ENCODE results near the gene CLIC4. TPM values are rescaled to one million over a fixed set of nuclear protein-coding genes. Genes with fewer than 3 reads are reported as not detected.

The CLIC4 gene
- total and polyA plus RNA-seq, 8 donors = 12.0 to 86.7 (median 24.8) TPM

- Histone ChIP-seq H3K4me1 (peaks cover 0 to 8% (median 0%) of the 10 kb centered on the region in 3 donors), H3K36me3 (no peaks in the 10 kb centered on the region), H3K9me3 (no peaks in the 10 kb centered on the region), H3K4me3 (no peak overlapping the region), H3K27me3 (no peaks in the 10 kb centered on the region), H3K27ac (no peak overlapping the region)
- no peak for FAIRE-seq
- WGBS, 2 donors = 97 to 98% methylated on average over 2 of the region's 2 CpGs
- intact Hi-C loops (cut with DNase I) = loop anchor here in 1 of 3 donors (10.0 kb wide), 1 partner anchor 68 kb away; no protein-coding TSS in a partner anchor
- no peak for TF ChIP-seq CTCF (IDR thresholded peaks at IDR 0.05)
- no peak for ATAC-seq
- no peak for DNase-seq
Measured at GRCh38 chr1:24756395-24756794, 11.1 kb downstream of the CLIC4 start.

GRCh38 chr1:24759492-24759891 lies 14.2 kb downstream of the CLIC4 start:
- no peak overlapping the region for H3K4me3 ChIP-seq
- TF ChIP-seq CTCF (IDR thresholded peaks at IDR 0.05) = no peak
- DNase-seq = no peak
- no peaks in the 10 kb centered on the region for H3K27me3 ChIP-seq
- peaks cover 0 to 4% (median 0%) of the 10 kb centered on the region in 3 donors for H3K4me1 ChIP-seq
- ATAC-seq = no peak
- H3K9me3 ChIP-seq = no peaks in the 10 kb centered on the region
- FAIRE-seq = no peak
- intact Hi-C loops (cut with DNase I) = loop anchor here in 1 of 3 donors (10.0 kb wide), 1 partner anchor 65 kb away; no protein-coding TSS in a partner anchor
- H3K27ac ChIP-seq = no peak overlapping the region
- WGBS, 2 donors = 91 to 94% methylated on average over 5 of the region's 5 CpGs
- H3K36me3 ChIP-seq = no peaks in the 10 kb centered on the region

- TF ChIP-seq CTCF (IDR thresholded peaks at IDR 0.05) = no peak
- ATAC-seq (no peak), FAIRE-seq (no peak), DNase-seq (no peak)
- Histone ChIP-seq H3K4me3 (no peak overlapping the region), H3K4me1 (peaks cover 0 to 7% (median 6%) of the 10 kb centered on the region in 3 donors), H3K36me3 (no peaks in the 10 kb centered on the region), H3K9me3 (no peaks in the 10 kb centered on the region), H3K27ac (no peak overlapping the region), H3K27me3 (no peaks in the 10 kb centered on the region)
- WGBS, 2 donors = 94 to 100% methylated on average over 1 of the region's 1 CpG
- intact Hi-C loops (cut with DNase I) = no loop called here
Measured at GRCh38 chr1:24761582-24761981, 16.3 kb downstream of the CLIC4 start.

GRCh38 chr1:24762133-24762676 lies 17.0 kb downstream of the CLIC4 start:
- no peaks in the 10 kb centered on the region for H3K36me3 ChIP-seq
- WGBS, 2 donors = 89 to 90% methylated on average over 3 of the region's 3 CpGs
- H3K4me1 ChIP-seq = peaks cover 0 to 8% (median 8%) of the 10 kb centered on the region in 3 donors
- no peak for DNase-seq
- TF ChIP-seq CTCF (IDR thresholded peaks at IDR 0.05) = no peak
- intact Hi-C loops (cut with DNase I) = no loop called here
- FAIRE-seq = no peak
- H3K27me3 ChIP-seq = no peaks in the 10 kb centered on the region
- H3K4me3 ChIP-seq = no peak overlapping the region
- no peaks in the 10 kb centered on the region for H3K9me3 ChIP-seq
- peak overlapping the region in 1 of 4 donors; percentile 27 for H3K27ac ChIP-seq
- peak in 3 of 4 donors; percentile 12 to 47 (median 45) for ATAC-seq

- 87 to 96% methylated on average over 3 of the region's 3 CpGs for WGBS, 2 donors
- ATAC-seq (no peak), DNase-seq (no peak), FAIRE-seq (no peak)
- intact Hi-C loops (cut with DNase I) = no loop called here
- no peak for TF ChIP-seq CTCF (IDR thresholded peaks at IDR 0.05)
- Histone ChIP-seq H3K9me3 (no peaks in the 10 kb centered on the region), H3K27ac (no peak overlapping the region), H3K36me3 (no peaks in the 10 kb centered on the region), H3K4me3 (no peak overlapping the region), H3K27me3 (no peaks in the 10 kb centered on the region), H3K4me1 (peaks cover 0 to 12% (median 12%) of the 10 kb centered on the region in 3 donors)
Measured at GRCh38 chr1:24763671-24764070, 18.4 kb downstream of the CLIC4 start.

Data from pancreas (tissue), 10 donors.